Measurements from ENCODE around the gene SCYGR4.
"Not testable (repeated sequence)": the region's sequence is repeated elsewhere in the genome, so short reads cannot be mapped to it uniquely, and the experiment has no call there.

The SCYGR4 gene

GRCh38 chr2:227617316-227618230 lies at the start of gene SCYGR4:
Gene SCYGR4, plus strand, starts transcription at chr2:227617498. Its CDS starts 0 bp downstream, at chr2:227617498.
- no peak for FAIRE-seq

DNA sequence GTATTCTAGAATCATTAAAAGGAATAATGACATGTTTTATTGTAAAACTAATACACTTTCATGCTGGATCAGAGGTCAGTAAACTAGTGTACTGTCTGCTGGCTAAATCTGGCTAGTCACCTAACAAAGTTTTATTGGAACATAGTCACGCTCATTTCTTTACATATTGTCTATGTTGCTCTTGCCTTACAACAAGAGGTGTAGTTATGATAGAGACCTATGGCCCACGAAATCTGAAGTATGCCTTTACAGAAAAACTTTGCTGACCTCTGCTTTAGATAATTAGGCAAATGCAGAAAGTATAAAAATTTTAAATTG lies 48.5 kb upstream of the SCYGR4 start:
- no peak for FAIRE-seq

- FAIRE-seq, result no peak
Measured at GRCh38 chr2:227570615-227571014, 46.7 kb upstream of the SCYGR4 start.

- FAIRE-seq, result no peak
Measured at GRCh38 chr2:227576110-227576509, 41.2 kb upstream of the SCYGR4 start.

DNA sequence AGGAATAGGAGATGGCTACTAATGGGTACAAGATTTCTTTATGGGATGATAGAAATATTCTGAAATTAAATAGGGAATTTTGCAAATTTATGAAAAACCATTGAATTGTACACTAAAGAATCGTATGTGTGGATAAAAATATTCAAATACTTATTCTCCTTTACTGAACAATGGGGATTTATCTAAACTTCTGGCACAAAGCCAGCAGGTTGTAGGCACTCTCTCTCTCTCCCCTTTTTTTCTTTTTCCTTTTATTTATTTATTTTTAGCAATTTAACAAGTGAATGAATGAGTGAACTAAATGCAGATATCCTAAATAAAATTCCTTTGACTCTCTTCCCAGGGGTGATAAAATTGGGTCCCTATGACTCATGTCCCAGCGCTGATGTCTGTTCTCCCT lies 40.5 kb upstream of the SCYGR4 start:
- no peak for FAIRE-seq

DNA sequence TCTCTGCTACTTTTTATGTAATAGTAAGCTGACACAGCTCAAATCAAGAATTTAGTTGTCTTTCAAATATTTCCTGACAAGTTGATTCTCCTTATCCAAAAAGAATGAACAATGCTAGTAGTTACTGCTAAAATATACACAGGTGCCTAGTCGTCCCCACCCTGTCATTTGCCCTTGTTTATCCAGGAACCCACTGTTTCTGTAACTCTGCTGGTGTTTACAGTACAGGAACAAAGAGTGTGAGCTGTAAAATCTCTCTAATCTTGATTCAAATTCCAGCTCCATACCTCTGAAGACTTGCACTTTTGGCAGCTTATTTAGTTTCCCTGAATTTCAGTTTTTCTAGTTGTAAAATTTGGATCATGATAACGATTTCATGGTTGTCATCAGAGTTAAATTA lies 39.7 kb upstream of the SCYGR4 start:
- no peak for FAIRE-seq

GRCh38 chr2:227578642-227579041 lies 38.7 kb upstream of the SCYGR4 start:
- FAIRE-seq, result no peak

GRCh38 chr2:227579791-227580190 lies 37.5 kb upstream of the SCYGR4 start:
- FAIRE-seq, result no peak

- FAIRE-seq, result no peak
Measured at GRCh38 chr2:227582369-227582768, 34.9 kb upstream of the SCYGR4 start.

- no peak for FAIRE-seq
Measured at GRCh38 chr2:227592694-227593387, 24.5 kb upstream of the SCYGR4 start.

GRCh38 chr2:227595797-227596196 lies 21.5 kb upstream of the SCYGR4 start:
- no peak for FAIRE-seq

DNA sequence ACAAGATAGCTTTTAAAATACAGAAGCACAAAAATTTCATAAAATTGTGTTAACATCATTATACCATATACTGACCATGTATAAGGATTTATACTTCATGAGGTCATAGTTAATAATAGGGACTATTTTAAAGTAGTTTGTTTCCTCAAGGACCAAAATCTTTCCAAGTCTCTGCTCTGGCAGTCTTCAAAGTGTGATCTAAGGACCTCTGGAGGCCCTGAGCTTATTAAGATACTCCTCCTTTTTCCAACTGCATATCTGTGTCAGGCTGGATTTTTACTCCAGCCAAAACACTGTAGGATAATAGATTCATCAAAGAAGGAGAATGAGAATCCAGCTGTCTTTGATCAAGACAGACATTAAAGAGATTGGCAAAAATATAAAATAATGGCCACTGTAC lies 20.3 kb upstream of the SCYGR4 start:
- FAIRE-seq, result no peak

GRCh38 chr2:227597998-227598397 lies 19.3 kb upstream of the SCYGR4 start:
- FAIRE-seq, result no peak

DNA sequence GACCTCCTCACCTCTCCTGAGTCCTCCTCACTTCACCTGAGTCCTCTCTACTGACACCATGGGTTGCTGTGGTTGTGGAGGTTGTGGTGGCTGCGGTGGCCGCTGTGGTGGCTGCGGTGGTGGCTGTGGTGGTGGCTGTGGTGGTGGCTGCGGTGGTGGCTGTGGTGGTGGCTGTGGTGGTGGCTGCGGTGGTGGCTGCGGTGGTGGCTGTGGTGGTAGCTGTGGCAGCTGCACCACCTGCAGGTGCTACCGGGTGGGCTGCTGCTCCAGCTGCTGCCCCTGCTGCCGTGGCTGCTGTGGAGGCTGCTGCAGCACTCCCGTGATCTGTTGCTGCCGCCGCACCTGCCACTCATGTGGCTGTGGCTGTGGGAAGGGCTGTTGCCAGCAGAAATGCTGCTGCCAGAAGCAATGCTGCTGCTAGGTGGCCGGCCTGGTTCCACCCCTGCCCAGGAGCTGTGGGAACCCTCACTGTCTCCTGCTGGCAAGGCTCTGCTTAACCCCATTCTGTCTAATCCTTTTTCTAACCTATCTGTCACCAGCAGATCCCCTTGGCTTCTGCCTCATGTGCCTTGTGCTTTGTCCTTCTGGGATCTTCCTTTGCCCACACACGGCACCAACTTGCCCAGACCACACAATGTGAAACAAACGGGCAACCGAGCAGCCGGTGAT lies 18.3 kb upstream of the SCYGR4 start, which contains the start of gene SCYGR2:
Gene SCYGR2 (plus strand): TSS at position 59 of the 669 bp plus-strand sequence. CDS start 0 bp downstream, at position 59.
- not testable (repeated sequence) for FAIRE-seq

GRCh38 chr2:227602358-227602757 lies 14.9 kb upstream of the SCYGR4 start:
- no peak for FAIRE-seq

DNA sequence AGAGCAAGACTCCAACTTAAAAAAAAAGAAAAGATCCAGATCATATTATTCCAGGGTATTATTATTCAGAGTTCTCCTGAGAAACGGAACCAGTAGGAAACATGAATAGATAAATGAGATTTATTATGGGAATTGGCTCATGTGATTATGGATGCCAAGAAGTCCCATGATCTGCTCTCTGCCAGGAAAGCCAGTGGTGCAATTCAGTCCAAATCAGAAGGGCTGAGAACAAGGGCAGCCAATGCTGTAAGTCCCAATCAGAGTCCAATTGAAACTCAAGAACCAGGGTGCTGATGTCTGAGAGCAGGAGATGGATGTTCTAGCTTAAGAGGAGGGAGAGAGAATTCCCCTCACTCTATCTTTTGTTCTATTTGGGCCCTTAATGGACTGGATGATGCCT lies 10.8 kb upstream of the SCYGR4 start:
- no peak for FAIRE-seq

- FAIRE-seq, result no peak
Measured at GRCh38 chr2:227607941-227608340, 9.4 kb upstream of the SCYGR4 start.

- no peak for FAIRE-seq
Measured at GRCh38 chr2:227608561-227609338, 8.5 kb upstream of the SCYGR4 start.

GRCh38 chr2:227610123-227610522 lies 7.2 kb upstream of the SCYGR4 start:
- no peak for FAIRE-seq

DNA sequence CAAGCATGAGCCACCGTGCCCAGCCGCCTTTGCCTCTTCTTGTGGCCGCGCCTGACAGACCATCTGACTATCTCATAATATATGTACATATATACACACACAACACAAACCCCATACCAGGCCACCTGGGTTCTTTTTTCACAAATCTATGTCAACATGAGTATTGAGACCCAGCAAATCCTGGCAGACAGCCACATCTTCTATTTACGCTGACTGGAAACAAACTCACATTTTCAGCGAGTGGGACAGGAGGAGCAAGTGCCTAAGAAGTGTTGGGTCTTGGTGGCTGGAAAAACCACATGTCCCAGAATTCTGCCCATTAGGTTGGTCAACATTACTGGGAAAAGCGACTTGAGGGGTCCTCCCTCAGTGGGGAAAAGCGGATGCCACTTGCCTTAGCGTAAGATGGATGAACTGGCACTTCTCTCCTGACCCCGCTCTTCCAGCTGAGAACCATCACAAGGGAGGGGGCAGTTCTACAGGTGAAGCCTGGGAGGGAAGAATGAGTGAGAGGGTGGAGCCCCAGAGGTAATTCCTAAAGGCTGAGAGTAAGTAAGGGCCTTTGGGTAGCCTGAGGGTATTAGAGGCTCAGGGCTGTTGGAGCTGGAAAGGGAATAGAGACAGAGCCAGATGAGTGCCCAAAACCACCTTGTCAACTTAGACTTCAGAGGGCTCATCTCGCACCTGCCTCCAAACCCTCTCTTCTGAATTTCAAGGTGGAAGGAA lies 4.6 kb upstream of the SCYGR4 start:
- FAIRE-seq, result no peak

DNA sequence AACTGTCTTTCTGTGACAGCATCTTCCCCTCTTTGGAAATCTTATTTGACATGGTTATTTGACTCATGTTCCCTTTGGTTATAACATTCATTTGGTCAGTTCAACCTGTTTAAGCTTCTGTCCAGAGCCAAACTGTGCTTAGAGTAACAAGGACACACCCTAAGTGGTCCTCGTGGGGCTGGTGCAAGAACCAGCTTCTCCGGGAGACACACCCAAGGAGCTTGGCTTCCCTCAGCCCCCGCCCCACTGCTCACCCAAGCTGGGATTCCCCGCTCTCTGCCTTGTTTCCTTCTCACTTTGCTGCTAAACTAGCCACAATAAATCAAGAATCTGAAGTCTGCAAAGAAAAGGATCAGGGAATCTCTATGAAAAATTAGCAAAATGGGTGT lies 4.0 kb upstream of the SCYGR4 start:
- FAIRE-seq, result no peak

- no peak for FAIRE-seq
Measured at GRCh38 chr2:227614246-227614645, 3.1 kb upstream of the SCYGR4 start.

Measured in TTC549 (cell line).